Measurements from ENCODE around the gene CDHR3. TPM values are rescaled to one million over a fixed set of nuclear protein-coding genes. Genes with fewer than 3 reads are reported as not detected.
A peak's percentile ranks its signal among the peaks of the same experiment; 100 is the strongest.
"Not testable (repeated sequence)": the region's sequence is repeated elsewhere in the genome, so short reads cannot be mapped to it uniquely, and the experiment has no call there.

Gene CDHR3
- polyA plus RNA-seq, 3 donors: 0.16 TPM; not detected in 2

GRCh38 chr7:106006906-106007305, 43.8 kb downstream of the CDHR3 start:
- no peak overlapping the region for H2AFZ ChIP-seq (ENCODE audit: insufficient read depth, low read depth, low read length, poor library complexity, severe bottlenecking)
- no peak for TF ChIP-seq CTCF (IDR thresholded peaks at IDR 0.05)
- no peak overlapping the region for H3K27ac ChIP-seq (ENCODE audit: low read depth in 1 of 2, low read length in 2 of 2)
- H3K4me3 ChIP-seq (replicated peaks in 1 of 3; ENCODE audit: low read depth in 2 of 3, low read length in 3 of 3): no peak overlapping the region
- H3K9me3 Mint-ChIP-seq: peaks cover 5 to 26% (median 16%) of the 10 kb centered on the region in 7 donors
- intact Hi-C loops (cut with micrococcal nuclease): loop anchor here (5.0 to 10.0 kb wide), 3 partner anchors 242 to 352 kb away; no protein-coding TSS in a partner anchor
- 86% methylated on average over 4 of the region's 5 CpGs for WGBS (ENCODE audit: insufficient coverage)
- H3K9ac ChIP-seq (ENCODE audit: insufficient read depth, low read length, poor library complexity, severe bottlenecking): no peak overlapping the region
- no peak overlapping the region for H3K4me3 Mint-ChIP-seq
- no peak overlapping the region for H3K27ac Mint-ChIP-seq
- no peak for DNase-seq
- H3K27me3 ChIP-seq (ENCODE audit: control insufficient read depth in 2 of 2, insufficient read depth in 2 of 2, low read length in 2 of 2): peaks cover 0 to 4% of the 10 kb centered on the region in 2 donors
- no peaks in the 10 kb centered on the region for H3K79me2 ChIP-seq (ENCODE audit: insufficient read depth, low read length)
- H3K4me1 Mint-ChIP-seq: peaks cover 10% of the 10 kb centered on the region
- no peaks in the 10 kb centered on the region for H3K4me1 ChIP-seq (ENCODE audit: control insufficient read depth in 1 of 2, insufficient read depth in 2 of 2, low read length in 2 of 2)
- no peak overlapping the region for H3K4me2 ChIP-seq (replicated peaks; ENCODE audit: extremely low read depth, low read length, poor library complexity, severe bottlenecking)
- H3K36me3 Mint-ChIP-seq: no peaks in the 10 kb centered on the region
- H3K27me3 Mint-ChIP-seq (ENCODE audit: low read depth in 3 of 3): peaks cover 5 to 24% (median 13%) of the 10 kb centered on the region in 3 donors
- H3K36me3 ChIP-seq (replicated peaks in 1 of 2; ENCODE audit: control insufficient read depth in 1 of 2, insufficient read depth in 2 of 2, low read length in 2 of 2): no peaks in the 10 kb centered on the region
- H3K9me3 ChIP-seq (replicated peaks in 1 of 2; ENCODE audit: control insufficient read depth in 1 of 2, insufficient read depth in 1 of 2, low read length in 2 of 2): peaks cover 4% of the 10 kb centered on the region in 2 donors
- no peaks in the 10 kb centered on the region for H4K20me1 ChIP-seq (ENCODE audit: insufficient read depth, low read length)

- H3K27ac Mint-ChIP-seq: peak overlapping the region in 1 of 7 donors; percentile 38
- H3K4me2 ChIP-seq (replicated peaks; ENCODE audit: extremely low read depth, low read length, poor library complexity, severe bottlenecking); H3K4me1 ChIP-seq (ENCODE audit: control insufficient read depth in 1 of 2, insufficient read depth in 2 of 2, low read length in 2 of 2); H3K79me2 ChIP-seq (ENCODE audit: insufficient read depth, low read length); H3K9ac ChIP-seq (ENCODE audit: insufficient read depth, low read length, poor library complexity, severe bottlenecking); DNase-seq; H3K4me3 Mint-ChIP-seq; H4K20me1 ChIP-seq (ENCODE audit: insufficient read depth, low read length); H3K36me3 Mint-ChIP-seq; H3K27ac ChIP-seq (ENCODE audit: low read depth in 1 of 2, low read length in 2 of 2); H3K27me3 ChIP-seq (ENCODE audit: control insufficient read depth in 2 of 2, insufficient read depth in 2 of 2, low read length in 2 of 2); H3K9me3 ChIP-seq (replicated peaks in 1 of 2; ENCODE audit: control insufficient read depth in 1 of 2, insufficient read depth in 1 of 2, low read length in 2 of 2); H3K4me3 ChIP-seq (replicated peaks in 1 of 3; ENCODE audit: low read depth in 2 of 3, low read length in 3 of 3); H3K36me3 ChIP-seq (replicated peaks in 1 of 2; ENCODE audit: control insufficient read depth in 1 of 2, insufficient read depth in 2 of 2, low read length in 2 of 2); H2AFZ ChIP-seq (ENCODE audit: insufficient read depth, low read depth, low read length, poor library complexity, severe bottlenecking): not testable (repeated sequence)
- peaks cover 10 to 29% (median 11%) of the 10 kb centered on the region in 3 donors for H3K27me3 Mint-ChIP-seq (ENCODE audit: low read depth in 3 of 3)
- H3K4me1 Mint-ChIP-seq: peaks cover 10% of the 10 kb centered on the region
- peaks cover 5 to 26% (median 16%) of the 10 kb centered on the region in 7 donors for H3K9me3 Mint-ChIP-seq
- 100% methylated on average over 1 of the region's 3 CpGs for WGBS (ENCODE audit: insufficient coverage)
- intact Hi-C loops (cut with micrococcal nuclease): loop anchor here (5.0 to 10.0 kb wide), 3 partner anchors 243 to 353 kb away; no protein-coding TSS in a partner anchor
Measured at GRCh38 chr7:106007796-106008195, 44.7 kb downstream of the CDHR3 start.

All from CD14-positive monocyte (primary cell).